Smooth muscle cell (in vitro differentiated cells): ENCODE data around the gene WDR5. TPM values are rescaled to one million over a fixed set of nuclear protein-coding genes. Genes with fewer than 3 reads are reported as not detected.

ENCODE experiments used
- DNase-seq: peaks from one replicate; lab custom pipeline; 2025; ENCODE audit not compliant: unreplicated experiment; lab: John Stamatoyannopoulos, UW
- H2AFZ ChIP-seq: fragments of 200-600 bp; sonication (generic); 2 replicates; pipeline ENCODE4 v1.6.0; 2016; ENCODE audit warnings: antibody characterized with exemption, low read depth, mild to moderate bottlenecking
- H3F3A ChIP-seq: fragments of 200-600 bp; sonication (generic); 2 replicates; pipeline ENCODE4 v1.6.0; 2017; ENCODE audit warnings: antibody characterized with exemption, low read depth
- H3K27ac ChIP-seq: fragments of 200-600 bp; sonication (generic); 2 replicates; pipeline ENCODE4 v1.5.1; 2016; ENCODE audit warnings: low read depth, mild to moderate bottlenecking
- H3K27me3 ChIP-seq: fragments of 200-600 bp; sonication (generic); 2 replicates; pipeline ENCODE4 v1.6.1; 2016; ENCODE audit warnings: low read depth, mild to moderate bottlenecking
- H3K36me3 ChIP-seq: fragments of 200-600 bp; sonication (generic); 2 replicates; pipeline ENCODE4 v1.5.1; 2016; ENCODE audit warnings: low read depth
- H3K4me1 ChIP-seq: fragments of 200-600 bp; sonication (generic); 2 replicates; pipeline ENCODE4 v1.5.1; 2016; ENCODE audit warnings: low read depth
- H3K4me2 ChIP-seq: fragments of 200-600 bp; sonication (generic); 2 replicates; pipeline ENCODE4 v1.6.0; 2016; ENCODE audit warnings: mild to moderate bottlenecking
- H3K4me3 ChIP-seq: fragments of 200-600 bp; sonication (generic); 2 replicates; pipeline ENCODE4 v1.5.1; 2016; ENCODE audit warnings: mild to moderate bottlenecking
- H3K79me2 ChIP-seq: fragments of 200-600 bp; sonication (generic); 2 replicates; pipeline ENCODE4 v1.6.0; 2016; ENCODE audit warnings: low read depth, mild to moderate bottlenecking
- H3K9ac ChIP-seq: fragments of 200-600 bp; sonication (generic); 2 replicates; pipeline ENCODE4 v1.6.0; 2016; ENCODE audit warnings: low read depth
- H3K9me3 ChIP-seq: fragments of 200-600 bp; sonication (generic); replicated peaks from 2 replicates; pipeline ENCODE4 v1.5.1; 2016; ENCODE audit warnings: low read depth
- H4K20me1 ChIP-seq: fragments of 200-600 bp; sonication (generic); 2 replicates; pipeline ENCODE4 v1.6.0; 2016; ENCODE audit warnings: low read depth
- CTCF ChIP-seq: fragments of 200-600 bp; sonication (generic); IDR thresholded peaks from 2 replicates; pipeline ENCODE4 v1.5.1; 2017; ENCODE audit warnings: borderline replicate concordance, mild to moderate bottlenecking, antibody characterized with exemption; ENCODE audit not compliant: insufficient read depth, poor library complexity, severe bottlenecking
- WGBS: methylation state at CpG from one replicate; pipeline ENCODE4 v1.1.7; 2016; ENCODE audit warnings: low lambda C conversion rate; 5-methylcytosine and 5-hydroxymethylcytosine counted together
- polyA plus RNA-seq: library from polyadenylated mRNA; unstranded; fragments of >200 nt; fragmentation: Nextera tagmentation; extraction: Ambion mirVana; gene quantifications from 2 replicates; pipeline ENCODE4 v1.2.1, GENCODE V29; 2016
- total RNA-seq: library from RNA; depleted of rRNA; stranded (reverse); fragments of >200 nt; gene quantifications from 2 replicates; pipeline ENCODE4 v1.2.3, GENCODE V29; 2014

Gene WDR5
- total and polyA plus RNA-seq, 2 experiments from 2014 or later, result 9.8 to 15.7 TPM

GRCh38 chr9:134139081-134139480 is 3.2 kb downstream of the WDR5 start:
- no peak for TF ChIP-seq CTCF
- Histone ChIP-seq H3K4me1 (peaks cover 19% of the 10 kb centered on the region), H3K27ac (no peak overlapping the region), H4K20me1 (peaks cover 31% of the 10 kb centered on the region), H3K27me3 (no peaks in the 10 kb centered on the region), H3F3A (no peaks in the 10 kb centered on the region), H2AFZ (no peak overlapping the region), H3K9ac (no peak overlapping the region), H3K9me3 (no peaks in the 10 kb centered on the region), H3K4me3 (no peak overlapping the region), H3K36me3 (no peaks in the 10 kb centered on the region), H3K79me2 (peaks cover 40% of the 10 kb centered on the region), H3K4me2 (no peak overlapping the region)
- DNase-seq, result no peak
- 80% methylated on average over 11 of the region's 11 CpGs for WGBS

- H4K20me1 ChIP-seq, result peaks cover 36% of the 10 kb centered on the region
- H3K9ac ChIP-seq, result no peak overlapping the region
- no peaks in the 10 kb centered on the region for H3K27me3 ChIP-seq
- no peak overlapping the region for H3K4me3 ChIP-seq
- WGBS, result 92% methylated on average over 13 of the region's 13 CpGs
- no peaks in the 10 kb centered on the region for H3F3A ChIP-seq
- H3K36me3 ChIP-seq, result no peaks in the 10 kb centered on the region
- no peak for DNase-seq
- H3K9me3 ChIP-seq, result no peaks in the 10 kb centered on the region
- peaks cover 9% of the 10 kb centered on the region for H3K4me1 ChIP-seq
- H3K27ac ChIP-seq, result no peak overlapping the region
- H2AFZ ChIP-seq, result no peak overlapping the region
- peaks cover 33% of the 10 kb centered on the region for H3K79me2 ChIP-seq
- TF ChIP-seq CTCF, result no peak
- H3K4me2 ChIP-seq, result no peak overlapping the region
Measured at GRCh38 chr9:134141906-134142305, 6.0 kb downstream of the WDR5 start.

- Histone ChIP-seq H3K36me3 (no peaks in the 10 kb centered on the region), H4K20me1 (peaks cover 18% of the 10 kb centered on the region), H3F3A (no peaks in the 10 kb centered on the region), H3K27me3 (no peaks in the 10 kb centered on the region), H3K4me3 (no peak overlapping the region), H3K4me1 (no peaks in the 10 kb centered on the region), H3K79me2 (peaks cover 5% of the 10 kb centered on the region), H3K9me3 (no peaks in the 10 kb centered on the region), H3K9ac (no peak overlapping the region), H2AFZ (no peak overlapping the region), H3K27ac (no peak overlapping the region), H3K4me2 (no peak overlapping the region)
- 90% methylated on average over 2 of the region's 4 CpGs for WGBS
- DNase-seq, result no peak
- TF ChIP-seq CTCF, result no peak
Measured at GRCh38 chr9:134144801-134145200, 8.9 kb downstream of the WDR5 start.

- WGBS, result 96% methylated on average over 9 of the region's 9 CpGs
- no peak for TF ChIP-seq CTCF
- H3K27ac ChIP-seq, result no peak overlapping the region
Measured at GRCh38 chr9:134145262-134145661, 9.4 kb downstream of the WDR5 start.

More at GRCh38 chr9:134145262-134145661, 9.4 kb downstream of the WDR5 start:
- DNase-seq, result no peak
- H3K4me1 ChIP-seq, result no peaks in the 10 kb centered on the region
- H3K4me3 ChIP-seq, result no peak overlapping the region
- no peak overlapping the region for H3K9ac ChIP-seq
- H3K36me3 ChIP-seq, result no peaks in the 10 kb centered on the region
- H2AFZ ChIP-seq, result no peak overlapping the region
- H3K27me3 ChIP-seq, result no peaks in the 10 kb centered on the region
- H4K20me1 ChIP-seq, result peaks cover 16% of the 10 kb centered on the region
- H3F3A ChIP-seq, result no peaks in the 10 kb centered on the region
- H3K4me2 ChIP-seq, result no peak overlapping the region
- no peaks in the 10 kb centered on the region for H3K9me3 ChIP-seq
- H3K79me2 ChIP-seq, result peaks cover under 1% of the 10 kb centered on the region
